Measurements from ENCODE around the gene TBCCD1.

The TBCCD1 gene, protein sequence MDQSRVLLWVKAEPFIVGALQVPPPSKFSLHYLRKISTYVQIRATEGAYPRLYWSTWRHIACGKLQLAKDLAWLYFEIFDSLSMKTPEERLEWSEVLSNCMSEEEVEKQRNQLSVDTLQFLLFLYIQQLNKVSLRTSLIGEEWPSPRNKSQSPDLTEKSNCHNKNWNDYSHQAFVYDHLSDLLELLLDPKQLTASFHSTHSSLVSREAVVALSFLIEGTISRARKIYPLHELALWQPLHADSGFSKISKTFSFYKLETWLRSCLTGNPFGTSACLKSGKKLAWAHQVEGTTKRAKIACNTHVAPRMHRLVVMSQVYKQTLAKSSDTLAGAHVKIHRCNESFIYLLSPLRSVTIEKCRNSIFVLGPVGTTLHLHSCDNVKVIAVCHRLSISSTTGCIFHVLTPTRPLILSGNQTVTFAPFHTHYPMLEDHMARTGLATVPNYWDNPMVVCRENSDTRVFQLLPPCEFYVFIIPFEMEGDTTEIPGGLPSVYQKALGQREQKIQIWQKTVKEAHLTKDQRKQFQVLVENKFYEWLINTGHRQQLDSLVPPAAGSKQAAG

GRCh38 chr3:186567072-186567921, at the start of gene TBCCD1:
TSS of gene TBCCD1 (minus strand) at chr3:186567339. CDS start at chr3:186564329, 3,010 bp downstream.
- H3K9me3 Mint-ChIP-seq = no peaks in the 10 kb centered on the region
- peaks cover 45% of the 10 kb centered on the region for H3K4me1 Mint-ChIP-seq (ENCODE audit: low read depth)
- H3K27me3 Mint-ChIP-seq (ENCODE audit: low read depth) = no peaks in the 10 kb centered on the region
- H3K36me3 Mint-ChIP-seq (ENCODE audit: low read depth) = peaks cover 15% of the 10 kb centered on the region
- H3K4me3 Mint-ChIP-seq = peak within 1 kb of the TSS; percentile 94
- peak within 1 kb of the TSS; percentile 96 for H3K27ac Mint-ChIP-seq

DNA sequence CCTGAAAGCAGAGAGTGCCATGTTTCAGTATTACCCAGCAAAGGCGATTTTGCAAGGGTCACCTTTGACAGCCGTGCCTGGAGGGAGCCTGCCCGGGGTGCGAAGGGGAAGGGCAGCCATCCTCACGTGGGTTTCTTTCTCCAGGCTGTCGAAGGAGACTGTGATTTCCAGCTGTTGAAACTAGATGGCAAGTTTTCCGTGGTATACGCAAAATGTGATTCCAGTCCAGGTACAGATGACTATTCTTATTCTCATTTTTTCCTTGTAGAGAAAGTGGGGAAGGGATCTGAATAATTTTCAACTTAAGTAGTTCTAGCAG, 49.1 kb upstream of the TBCCD1 start:
- peaks cover 44% of the 10 kb centered on the region for H3K27me3 Mint-ChIP-seq (ENCODE audit: low read depth)
- H3K9me3 Mint-ChIP-seq = no peaks in the 10 kb centered on the region
- no peak overlapping the region for H3K27ac Mint-ChIP-seq
- no peaks in the 10 kb centered on the region for H3K36me3 Mint-ChIP-seq (ENCODE audit: low read depth)
- H3K4me1 Mint-ChIP-seq (ENCODE audit: low read depth) = peaks cover 12% of the 10 kb centered on the region
- no peak overlapping the region for H3K4me3 Mint-ChIP-seq

GRCh38 chr3:186614597-186615483, 47.7 kb upstream of the TBCCD1 start:
- peak overlapping the region; percentile 17 for H3K27ac Mint-ChIP-seq
- H3K27me3 Mint-ChIP-seq (ENCODE audit: low read depth) = peaks cover 40% of the 10 kb centered on the region
- no peaks in the 10 kb centered on the region for H3K36me3 Mint-ChIP-seq (ENCODE audit: low read depth)
- H3K9me3 Mint-ChIP-seq = no peaks in the 10 kb centered on the region
- no peak overlapping the region for H3K4me3 Mint-ChIP-seq
- peaks cover 12% of the 10 kb centered on the region for H3K4me1 Mint-ChIP-seq (ENCODE audit: low read depth)

DNA sequence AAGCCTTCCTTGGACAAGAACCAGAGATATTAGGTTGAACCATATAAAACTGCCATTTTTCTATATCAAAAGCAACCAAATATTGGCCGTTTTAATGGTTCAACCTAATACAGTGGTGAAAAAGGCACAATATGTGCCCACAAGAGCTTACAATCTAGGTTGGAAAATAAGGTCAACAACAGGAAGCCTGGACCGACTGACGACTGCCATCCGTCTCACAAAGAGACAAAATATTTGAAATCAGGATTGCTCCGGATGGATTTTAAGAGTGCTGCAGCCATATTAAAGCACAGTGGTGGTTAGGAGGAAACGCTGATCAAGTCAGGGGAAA, 47.1 kb upstream of the TBCCD1 start:
- no peaks in the 10 kb centered on the region for H3K36me3 Mint-ChIP-seq (ENCODE audit: low read depth)
- no peaks in the 10 kb centered on the region for H3K9me3 Mint-ChIP-seq
- H3K27ac Mint-ChIP-seq = no peak overlapping the region
- peaks cover 40% of the 10 kb centered on the region for H3K27me3 Mint-ChIP-seq (ENCODE audit: low read depth)
- no peak overlapping the region for H3K4me3 Mint-ChIP-seq
- H3K4me1 Mint-ChIP-seq (ENCODE audit: low read depth) = peaks cover 12% of the 10 kb centered on the region

- Mint-ChIP-seq H3K4me3 (no peak overlapping the region), H3K36me3 (ENCODE audit: low read depth) (no peaks in the 10 kb centered on the region), H3K27me3 (ENCODE audit: low read depth) (peaks cover 39% of the 10 kb centered on the region), H3K9me3 (no peaks in the 10 kb centered on the region), H3K4me1 (ENCODE audit: low read depth) (peaks cover 12% of the 10 kb centered on the region), H3K27ac (no peak overlapping the region)
Observed at GRCh38 chr3:186613637-186614265, 46.6 kb upstream of the TBCCD1 start.

- Mint-ChIP-seq H3K27me3 (ENCODE audit: low read depth) (peaks cover 31% of the 10 kb centered on the region), H3K4me1 (ENCODE audit: low read depth) (peaks cover 12% of the 10 kb centered on the region), H3K27ac (no peak within 1 kb of the TSS), H3K4me3 (no peak within 1 kb of the TSS), H3K36me3 (ENCODE audit: low read depth) (no peaks in the 10 kb centered on the region), H3K9me3 (no peaks in the 10 kb centered on the region)
Observed at GRCh38 chr3:186612721-186613636, 45.8 kb upstream of the TBCCD1 start, which contains the start of gene AHSG. TSS of gene AHSG (plus strand) at chr3:186613060. CDS start at chr3:186613142, 82 bp downstream.

GRCh38 chr3:186612065-186612464, 44.9 kb upstream of the TBCCD1 start:
- peaks cover 22% of the 10 kb centered on the region for H3K27me3 Mint-ChIP-seq (ENCODE audit: low read depth)
- H3K4me1 Mint-ChIP-seq (ENCODE audit: low read depth) = peaks cover 10% of the 10 kb centered on the region
- H3K9me3 Mint-ChIP-seq = no peaks in the 10 kb centered on the region
- H3K36me3 Mint-ChIP-seq (ENCODE audit: low read depth) = no peaks in the 10 kb centered on the region
- no peak overlapping the region for H3K27ac Mint-ChIP-seq
- H3K4me3 Mint-ChIP-seq = no peak overlapping the region

- Mint-ChIP-seq H3K27ac (no peak overlapping the region), H3K27me3 (ENCODE audit: low read depth) (peaks cover 21% of the 10 kb centered on the region), H3K9me3 (no peaks in the 10 kb centered on the region), H3K36me3 (ENCODE audit: low read depth) (no peaks in the 10 kb centered on the region), H3K4me3 (no peak overlapping the region), H3K4me1 (ENCODE audit: low read depth) (peaks cover 1% of the 10 kb centered on the region)
Observed at GRCh38 chr3:186609247-186609868, 42.2 kb upstream of the TBCCD1 start.

DNA sequence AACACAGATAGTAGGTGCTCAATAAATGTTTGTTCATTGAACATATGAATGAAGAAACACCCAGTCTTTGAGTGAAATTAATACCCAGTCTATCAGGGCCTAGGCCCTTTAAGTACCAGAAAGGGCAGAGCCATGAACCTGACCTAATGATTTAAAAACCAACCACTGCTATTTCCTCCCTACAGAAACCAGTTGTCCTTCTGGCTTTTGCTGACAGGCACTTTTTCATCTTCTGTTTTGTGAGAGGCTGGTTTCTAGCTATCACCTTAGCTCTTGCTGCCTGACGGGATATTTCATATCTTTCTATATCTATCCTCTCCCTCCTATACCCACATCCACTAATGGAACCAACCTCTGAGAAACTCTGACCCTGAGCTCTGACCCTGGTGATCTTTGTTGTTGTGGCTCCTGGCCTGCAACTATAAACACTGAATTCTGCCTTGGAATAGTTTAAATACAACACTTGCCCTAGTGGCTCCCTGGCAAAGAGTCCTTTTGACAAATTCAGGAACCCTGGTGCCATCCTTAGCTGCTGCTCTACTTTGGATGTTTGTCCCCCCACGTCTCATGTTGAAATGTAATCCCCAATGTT, 41.6 kb upstream of the TBCCD1 start:
- Mint-ChIP-seq H3K4me3 (no peak overlapping the region), H3K36me3 (ENCODE audit: low read depth) (no peaks in the 10 kb centered on the region), H3K9me3 (no peaks in the 10 kb centered on the region), H3K4me1 (ENCODE audit: low read depth) (no peaks in the 10 kb centered on the region), H3K27me3 (ENCODE audit: low read depth) (peaks cover 19% of the 10 kb centered on the region), H3K27ac (no peak overlapping the region)

GRCh38 chr3:186605561-186606545, 38.7 kb upstream of the TBCCD1 start:
- peaks cover 8% of the 10 kb centered on the region for H3K27me3 Mint-ChIP-seq (ENCODE audit: low read depth)
- H3K4me3 Mint-ChIP-seq = no peak overlapping the region
- no peaks in the 10 kb centered on the region for H3K4me1 Mint-ChIP-seq (ENCODE audit: low read depth)
- no peaks in the 10 kb centered on the region for H3K36me3 Mint-ChIP-seq (ENCODE audit: low read depth)
- H3K9me3 Mint-ChIP-seq = no peaks in the 10 kb centered on the region
- no peak overlapping the region for H3K27ac Mint-ChIP-seq

- H3K36me3 Mint-ChIP-seq (ENCODE audit: low read depth) = no peaks in the 10 kb centered on the region
- no peaks in the 10 kb centered on the region for H3K9me3 Mint-ChIP-seq
- no peak overlapping the region for H3K27ac Mint-ChIP-seq
- peaks cover 8% of the 10 kb centered on the region for H3K27me3 Mint-ChIP-seq (ENCODE audit: low read depth)
- H3K4me3 Mint-ChIP-seq = no peak overlapping the region
- H3K4me1 Mint-ChIP-seq (ENCODE audit: low read depth) = no peaks in the 10 kb centered on the region
Observed at GRCh38 chr3:186605078-186605477, 37.9 kb upstream of the TBCCD1 start.
